ENCODE measurements around the gene ANKRD55. TPM values are rescaled to one million over a fixed set of nuclear protein-coding genes. Genes with fewer than 3 reads are reported as not detected.

The ANKRD55 gene
- total RNA-seq, 3 donors from 2014 or later (not counting 1 experiment from before 2014, with no cell fraction given) = 0.88 TPM; not detected in 2

DNA sequence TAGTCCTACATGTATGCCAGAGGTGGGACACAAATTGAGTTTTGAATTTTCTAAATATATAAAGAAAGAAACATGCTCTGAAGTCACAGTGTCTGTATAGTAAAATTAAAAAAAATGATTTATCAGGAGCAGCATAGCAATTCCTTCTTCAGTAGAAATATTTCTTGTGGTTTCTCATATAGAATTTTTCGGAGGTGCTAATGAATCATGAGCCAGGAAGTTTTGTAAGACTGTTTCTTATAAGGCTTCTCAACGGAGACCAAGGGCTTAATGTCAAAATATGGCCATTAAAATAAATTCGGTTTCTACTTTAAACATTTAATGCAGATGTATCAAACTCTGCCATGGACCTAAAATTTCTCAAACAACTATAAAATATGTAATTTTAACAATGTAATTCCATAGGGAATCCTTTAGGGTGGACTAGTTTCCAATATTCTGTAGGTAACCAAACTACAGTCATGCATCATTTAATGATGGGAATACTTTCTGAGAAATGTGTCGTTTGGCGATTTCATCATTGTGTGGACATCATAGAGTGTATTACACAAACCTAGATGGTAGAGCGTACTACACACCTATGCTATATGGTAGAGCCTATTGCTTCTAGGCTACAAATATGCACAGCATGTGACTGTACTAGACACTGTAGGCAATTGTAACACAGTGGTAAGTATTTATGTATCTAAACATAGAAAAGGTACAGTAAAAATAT lies 66.3 kb downstream of the ANKRD55 start:
- Histone ChIP-seq H3K36me3 (ENCODE audit: control insufficient read depth, insufficient read depth, low read length) (no peaks in the 10 kb centered on the region), H3K4me1 (ENCODE audit: control insufficient read depth, insufficient read depth, low read length) (peaks cover 5% of the 10 kb centered on the region), H3K4me3 (ENCODE audit: low read length) (no peak overlapping the region), H3K27me3 (ENCODE audit: control insufficient read depth, insufficient read depth, low read length) (peaks cover 3% of the 10 kb centered on the region), H3K9me3 (ENCODE audit: control insufficient read depth, insufficient read depth, low read length) (no peaks in the 10 kb centered on the region), H3K27ac (ENCODE audit: low read length) (no peak overlapping the region)
- WGBS (ENCODE audit: insufficient coverage) = 74% methylated on average over 5 of the region's 6 CpGs
- peaks cover 12 to 33% of the 10 kb centered on the region in 2 donors for H3K27me3 Mint-ChIP-seq (ENCODE audit: low read depth in 2 of 2)
- H3K4me3 Mint-ChIP-seq = no peak overlapping the region
- DNase-seq (no peak), ATAC-seq (no peak)
- TF ChIP-seq, protein P1, sequence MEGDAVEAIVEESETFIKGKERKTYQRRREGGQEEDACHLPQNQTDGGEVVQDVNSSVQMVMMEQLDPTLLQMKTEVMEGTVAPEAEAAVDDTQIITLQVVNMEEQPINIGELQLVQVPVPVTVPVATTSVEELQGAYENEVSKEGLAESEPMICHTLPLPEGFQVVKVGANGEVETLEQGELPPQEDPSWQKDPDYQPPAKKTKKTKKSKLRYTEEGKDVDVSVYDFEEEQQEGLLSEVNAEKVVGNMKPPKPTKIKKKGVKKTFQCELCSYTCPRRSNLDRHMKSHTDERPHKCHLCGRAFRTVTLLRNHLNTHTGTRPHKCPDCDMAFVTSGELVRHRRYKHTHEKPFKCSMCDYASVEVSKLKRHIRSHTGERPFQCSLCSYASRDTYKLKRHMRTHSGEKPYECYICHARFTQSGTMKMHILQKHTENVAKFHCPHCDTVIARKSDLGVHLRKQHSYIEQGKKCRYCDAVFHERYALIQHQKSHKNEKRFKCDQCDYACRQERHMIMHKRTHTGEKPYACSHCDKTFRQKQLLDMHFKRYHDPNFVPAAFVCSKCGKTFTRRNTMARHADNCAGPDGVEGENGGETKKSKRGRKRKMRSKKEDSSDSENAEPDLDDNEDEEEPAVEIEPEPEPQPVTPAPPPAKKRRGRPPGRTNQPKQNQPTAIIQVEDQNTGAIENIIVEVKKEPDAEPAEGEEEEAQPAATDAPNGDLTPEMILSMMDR (IDR thresholded peaks at IDR 0.05) = no peak
- H3K36me3 Mint-ChIP-seq = no peaks in the 10 kb centered on the region
- H3K9me3 Mint-ChIP-seq = no peaks in the 10 kb centered on the region
- intact Hi-C loops (cut with micrococcal nuclease) = no loop called here
- H3K27ac Mint-ChIP-seq = no peak overlapping the region
- H3K4me1 Mint-ChIP-seq = peaks cover 0 to 3% of the 10 kb centered on the region in 2 donors

DNA sequence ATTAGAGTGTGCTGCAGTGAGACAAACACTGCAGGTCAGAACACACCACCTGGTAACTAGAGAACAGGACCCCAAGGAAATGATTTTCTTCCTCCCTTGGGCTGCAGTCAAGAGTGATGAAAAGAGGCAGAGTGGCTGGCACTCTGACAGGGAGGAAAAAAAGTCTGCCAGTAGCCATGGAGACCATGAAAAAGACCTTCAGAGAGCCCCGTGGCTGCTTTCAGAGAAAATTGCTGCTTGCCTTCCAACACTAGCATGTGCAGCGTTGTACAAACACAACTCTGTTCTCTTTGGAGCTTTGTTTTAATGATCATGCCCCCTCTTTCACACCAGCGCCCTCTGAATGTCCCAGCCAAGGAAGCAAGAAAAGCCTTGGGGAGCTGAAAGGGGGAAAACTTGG lies 68.8 kb downstream of the ANKRD55 start:
- Histone ChIP-seq H3K27me3 (ENCODE audit: control insufficient read depth, insufficient read depth, low read length) (peaks cover 3% of the 10 kb centered on the region), H3K4me1 (ENCODE audit: control insufficient read depth, insufficient read depth, low read length) (peaks cover 12% of the 10 kb centered on the region), H3K9me3 (ENCODE audit: control insufficient read depth, insufficient read depth, low read length) (no peaks in the 10 kb centered on the region), H3K4me3 (ENCODE audit: low read length) (no peak overlapping the region), H3K36me3 (ENCODE audit: control insufficient read depth, insufficient read depth, low read length) (no peaks in the 10 kb centered on the region), H3K27ac (ENCODE audit: low read length) (no peak overlapping the region)
- H3K27ac Mint-ChIP-seq = no peak overlapping the region
- peaks cover 12 to 13% of the 10 kb centered on the region in 2 donors for H3K27me3 Mint-ChIP-seq (ENCODE audit: low read depth in 2 of 2)
- ATAC-seq (no peak), DNase-seq (no peak)
- H3K4me3 Mint-ChIP-seq = no peak overlapping the region
- no peaks in the 10 kb centered on the region for H3K36me3 Mint-ChIP-seq
- H3K4me1 Mint-ChIP-seq = peaks cover 0 to 9% of the 10 kb centered on the region in 2 donors
- TF ChIP-seq, protein P1 (IDR thresholded peaks at IDR 0.05) = no peak
- 48% methylated on average over 2 of the region's 3 CpGs for WGBS (ENCODE audit: insufficient coverage)
- no peaks in the 10 kb centered on the region for H3K9me3 Mint-ChIP-seq
- intact Hi-C loops (cut with micrococcal nuclease) = no loop called here

DNA sequence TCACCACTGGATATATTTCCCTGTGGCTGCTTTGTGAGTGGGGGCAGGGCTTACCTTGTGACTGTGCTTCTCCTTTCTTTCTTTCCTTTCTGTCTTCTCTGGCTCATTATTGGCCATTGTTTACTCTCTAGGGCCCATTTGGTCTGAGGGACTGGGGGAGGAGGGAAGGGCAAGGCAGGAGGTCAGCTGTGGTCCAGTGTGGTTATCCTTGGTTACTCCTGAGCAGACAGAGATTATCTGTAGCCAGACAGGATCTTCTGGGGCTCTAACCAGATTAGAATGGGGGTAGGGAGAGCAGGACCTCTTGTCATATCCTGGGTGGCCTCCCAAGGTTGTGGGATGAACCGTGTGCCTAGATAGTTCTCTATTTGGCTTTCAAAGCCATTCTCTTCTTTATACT lies 71.2 kb downstream of the ANKRD55 start:
- 73% methylated on average over 1 of the region's 1 CpG for WGBS (ENCODE audit: insufficient coverage)
- no peaks in the 10 kb centered on the region for H3K9me3 Mint-ChIP-seq
- intact Hi-C loops (cut with micrococcal nuclease) = no loop called here
- no peaks in the 10 kb centered on the region for H3K36me3 Mint-ChIP-seq
- H3K36me3 ChIP-seq (ENCODE audit: control insufficient read depth, insufficient read depth, low read length) = no peaks in the 10 kb centered on the region
- H3K27me3 ChIP-seq (ENCODE audit: control insufficient read depth, insufficient read depth, low read length) = no peaks in the 10 kb centered on the region
- peaks cover under 1 to 9% of the 10 kb centered on the region in 2 donors for H3K4me1 Mint-ChIP-seq
- no peak overlapping the region for H3K4me3 Mint-ChIP-seq
- no peak overlapping the region for H3K27ac ChIP-seq (ENCODE audit: low read length)
- DNase-seq (no peak), ATAC-seq (no peak)
- no peak overlapping the region for H3K27ac Mint-ChIP-seq
- peaks cover 9 to 13% of the 10 kb centered on the region in 2 donors for H3K27me3 Mint-ChIP-seq (ENCODE audit: low read depth in 2 of 2)
- TF ChIP-seq, protein P1 (IDR thresholded peaks at IDR 0.05) = no peak
- H3K9me3 ChIP-seq (ENCODE audit: control insufficient read depth, insufficient read depth, low read length) = no peaks in the 10 kb centered on the region
- H3K4me1 ChIP-seq (ENCODE audit: control insufficient read depth, insufficient read depth, low read length) = peaks cover 27% of the 10 kb centered on the region
- H3K4me3 ChIP-seq (ENCODE audit: low read length) = no peak overlapping the region

DNA sequence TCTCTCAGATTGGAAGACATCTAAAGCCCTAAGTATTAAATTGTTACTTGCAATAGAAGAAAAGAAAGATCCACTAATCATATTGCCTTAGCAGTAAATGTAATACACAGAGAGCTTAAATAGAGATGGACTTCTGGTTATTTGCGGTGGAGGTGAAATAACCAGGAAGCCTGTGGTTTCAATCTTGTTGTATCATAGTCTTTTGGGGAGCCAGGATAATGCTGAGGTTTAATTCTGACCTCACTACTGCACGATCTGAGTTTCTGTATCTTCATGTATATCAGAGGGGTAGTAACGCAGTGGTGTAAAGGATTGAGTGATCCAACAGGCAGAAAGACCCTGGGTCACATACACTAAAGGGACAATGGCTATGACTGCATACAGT lies 71.7 kb downstream of the ANKRD55 start:
- H3K4me3 Mint-ChIP-seq = no peak overlapping the region
- TF ChIP-seq, protein P1 (IDR thresholded peaks at IDR 0.05) = no peak
- Histone ChIP-seq H3K4me3 (ENCODE audit: low read length) (no peak overlapping the region), H3K4me1 (ENCODE audit: control insufficient read depth, insufficient read depth, low read length) (peaks cover 32% of the 10 kb centered on the region), H3K36me3 (ENCODE audit: control insufficient read depth, insufficient read depth, low read length) (no peaks in the 10 kb centered on the region), H3K27me3 (ENCODE audit: control insufficient read depth, insufficient read depth, low read length) (no peaks in the 10 kb centered on the region), H3K9me3 (ENCODE audit: control insufficient read depth, insufficient read depth, low read length) (no peaks in the 10 kb centered on the region), H3K27ac (ENCODE audit: low read length) (no peak overlapping the region)
- no peak for ATAC-seq
- peaks cover 9 to 11% of the 10 kb centered on the region in 2 donors for H3K27me3 Mint-ChIP-seq (ENCODE audit: low read depth in 2 of 2)
- no peaks in the 10 kb centered on the region for H3K9me3 Mint-ChIP-seq
- H3K27ac Mint-ChIP-seq = no peak overlapping the region
- peaks cover 5 to 14% of the 10 kb centered on the region in 2 donors for H3K4me1 Mint-ChIP-seq
- intact Hi-C loops (cut with micrococcal nuclease) = no loop called here
- WGBS (ENCODE audit: insufficient coverage) = 28% methylated on average over 3 of the region's 3 CpGs
- no peaks in the 10 kb centered on the region for H3K36me3 Mint-ChIP-seq
- DNase-seq = no peak
